HEK293T (cell line): ENCODE data around the gene DSTYK.

Source experiments
- CTCF ChIA-PET: fragments of 350-600 bp; formaldehyde crosslinking; extraction: SDS; loops from one replicate; lab custom pipeline; 2021; ENCODE audit warnings: antibody characterized with exemption, inconsistent platforms; lab: Yijun Ruan, JAX
- POLR2A ChIA-PET: fragments of 350-600 bp; formaldehyde crosslinking; extraction: SDS; loops from one replicate; lab custom pipeline; 2020; ENCODE audit warnings: antibody characterized with exemption, inconsistent platforms; lab: Yijun Ruan, JAX
- DNase-seq: peaks from one replicate; pipeline ENCODE4 v3.0.0; 2012; ENCODE audit warnings: mixed read lengths; ENCODE audit errors: extremely low spot score
- ARNT ChIP-seq: fragments of 450-650 bp; IDR thresholded peaks from 2 replicates; pipeline ENCODE4 v1.6.1; 2017; ENCODE audit warnings: mild to moderate bottlenecking
- BHLHE40 ChIP-seq: fragments of 450-650 bp; IDR thresholded peaks from 2 replicates; pipeline ENCODE4 v1.6.1; 2016; ENCODE audit warnings: mild to moderate bottlenecking, moderate library complexity, borderline replicate concordance
- CTBP1 ChIP-seq: fragments of 450-650 bp; IDR thresholded peaks from 2 replicates; pipeline ENCODE4 v1.6.1; 2016; ENCODE audit warnings: borderline replicate concordance
- ELF4 ChIP-seq: fragments of 450-650 bp; IDR thresholded peaks from 2 replicates; pipeline ENCODE4 v1.6.1; 2017; ENCODE audit warnings: antibody characterized with exemption
- FOXA1 ChIP-seq: fragments of 450-650 bp; IDR thresholded peaks from 2 replicates; pipeline ENCODE4 v1.6.1; 2016; ENCODE audit warnings: mild to moderate bottlenecking
- FOXK2 ChIP-seq: fragments of 450-650 bp; IDR thresholded peaks from 2 replicates; pipeline ENCODE4 v1.6.1; 2016; ENCODE audit warnings: mild to moderate bottlenecking
- FOXM1 ChIP-seq: fragments of 450-650 bp; IDR thresholded peaks from 2 replicates; pipeline ENCODE4 v1.6.1; 2017; ENCODE audit warnings: mild to moderate bottlenecking, borderline replicate concordance
- HDGF ChIP-seq: fragments of 450-650 bp; IDR thresholded peaks from 2 replicates; pipeline ENCODE4 v1.6.1; 2017; ENCODE audit warnings: antibody characterized with exemption, borderline replicate concordance
- L3MBTL2 ChIP-seq: fragments of 450-650 bp; conservative IDR thresholded peaks from 2 replicates; pipeline ENCODE4 v1.6.1; 2016; ENCODE audit warnings: mild to moderate bottlenecking
- LEF1 ChIP-seq: fragments of 450-650 bp; IDR thresholded peaks from 2 replicates; pipeline ENCODE4 v1.6.1; 2017; ENCODE audit warnings: mild to moderate bottlenecking, borderline replicate concordance
- NFRKB ChIP-seq: fragments of 450-650 bp; IDR thresholded peaks from 2 replicates; pipeline ENCODE4 v1.6.1; 2016; ENCODE audit warnings: mild to moderate bottlenecking, moderate library complexity
- SP1 ChIP-seq: fragments of 450-650 bp; IDR thresholded peaks from 2 replicates; pipeline ENCODE4 v1.6.1; 2017
- SUZ12 ChIP-seq: fragments of 450-650 bp; IDR thresholded peaks from 2 replicates; pipeline ENCODE4 v1.6.1; 2016; ENCODE audit warnings: mild to moderate bottlenecking
- TARDBP ChIP-seq: fragments of 450-650 bp; IDR thresholded peaks from 2 replicates; pipeline ENCODE4 v1.6.1; 2016
- ZNF384 ChIP-seq: fragments of 450-650 bp; IDR thresholded peaks from 2 replicates; pipeline ENCODE4 v1.6.1; 2016
- TF ChIP-seq, protein P1 (sequence below): fragments of 450-650 bp; IDR thresholded peaks from 2 replicates; pipeline ENCODE4 v1.6.1; 2016

DSTYK gene

GRCh38 chr1:205147191-205147835 lies 64.2 kb downstream of the DSTYK start:
- CTCF ChIA-PET = no interaction called here
- POLR2A ChIA-PET = no interaction called here
- no peak for DNase-seq
- TF ChIP-seq L3MBTL2 = no peak
- no peak for TF ChIP-seq FOXA1
- no peak for TF ChIP-seq CTBP1
- TF ChIP-seq ELF4 = no peak
- no peak for TF ChIP-seq SP1
- TF ChIP-seq TARDBP = no peak

GRCh38 chr1:205144751-205145150 lies 66.8 kb downstream of the DSTYK start:
- ChIA-PET POLR2A (no interaction called here), CTCF (interaction anchor here (0.7 to 0.9 kb wide), 3 partner anchors 20 to 156 kb away, joined by 3 to 4 read pairs (median 3); no protein-coding TSS in a partner anchor)
- TF ChIP-seq FOXA1 (no peak), SP1 (no peak), NFRKB (no peak), SUZ12 (no peak)
- DNase-seq = no peak

GRCh38 chr1:205144046-205144720 lies 67.3 kb downstream of the DSTYK start:
- ChIA-PET POLR2A (no interaction called here), CTCF (interaction anchor here (0.7 to 0.9 kb wide), 3 partner anchors 20 to 155 kb away, joined by 3 to 4 read pairs (median 3); no protein-coding TSS in a partner anchor)
- DNase-seq = no peak
- no peak for TF ChIP-seq L3MBTL2

DNA sequence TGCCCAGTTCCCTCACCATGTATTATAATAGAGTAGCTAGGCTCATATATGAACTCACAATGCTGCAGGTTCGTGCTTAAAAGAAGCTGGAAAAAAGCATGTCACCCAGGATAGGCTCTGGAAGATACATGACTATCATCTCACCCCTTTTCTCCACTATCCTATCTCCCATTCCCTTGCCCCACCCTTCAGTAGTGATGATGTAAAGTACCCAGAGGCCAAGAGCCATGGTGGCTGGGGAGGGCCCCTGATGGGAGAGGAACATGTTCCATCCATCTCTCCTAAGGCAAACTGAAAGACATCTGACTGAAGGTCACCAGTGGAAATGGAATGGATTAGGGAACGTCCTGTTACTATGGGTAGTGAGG lies 69.4 kb downstream of the DSTYK start:
- TF ChIP-seq L3MBTL2 (no peak), LEF1 (no peak), SUZ12 (no peak), ZNF384 (no peak), BHLHE40 (no peak), NFRKB (no peak), HDGF (no peak), FOXA1 (no peak), ARNT (no peak), SP1 (no peak), CTBP1 (no peak), ELF4 (no peak)
- TF ChIP-seq, protein P1, sequence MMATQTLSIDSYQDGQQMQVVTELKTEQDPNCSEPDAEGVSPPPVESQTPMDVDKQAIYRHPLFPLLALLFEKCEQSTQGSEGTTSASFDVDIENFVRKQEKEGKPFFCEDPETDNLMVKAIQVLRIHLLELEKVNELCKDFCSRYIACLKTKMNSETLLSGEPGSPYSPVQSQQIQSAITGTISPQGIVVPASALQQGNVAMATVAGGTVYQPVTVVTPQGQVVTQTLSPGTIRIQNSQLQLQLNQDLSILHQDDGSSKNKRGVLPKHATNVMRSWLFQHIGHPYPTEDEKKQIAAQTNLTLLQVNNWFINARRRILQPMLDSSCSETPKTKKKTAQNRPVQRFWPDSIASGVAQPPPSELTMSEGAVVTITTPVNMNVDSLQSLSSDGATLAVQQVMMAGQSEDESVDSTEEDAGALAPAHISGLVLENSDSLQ = no peak
- POLR2A ChIA-PET = interaction anchor here (0.7 kb wide), 1 partner anchor 19 kb away, joined by 3 read pairs; no protein-coding TSS in a partner anchor
- CTCF ChIA-PET = interaction anchor here (1.0 to 2.3 kb wide), 4 partner anchors 9 to 153 kb away, joined by 3 to 21 read pairs (median 4); no protein-coding TSS in a partner anchor
- no peak for DNase-seq

DNA sequence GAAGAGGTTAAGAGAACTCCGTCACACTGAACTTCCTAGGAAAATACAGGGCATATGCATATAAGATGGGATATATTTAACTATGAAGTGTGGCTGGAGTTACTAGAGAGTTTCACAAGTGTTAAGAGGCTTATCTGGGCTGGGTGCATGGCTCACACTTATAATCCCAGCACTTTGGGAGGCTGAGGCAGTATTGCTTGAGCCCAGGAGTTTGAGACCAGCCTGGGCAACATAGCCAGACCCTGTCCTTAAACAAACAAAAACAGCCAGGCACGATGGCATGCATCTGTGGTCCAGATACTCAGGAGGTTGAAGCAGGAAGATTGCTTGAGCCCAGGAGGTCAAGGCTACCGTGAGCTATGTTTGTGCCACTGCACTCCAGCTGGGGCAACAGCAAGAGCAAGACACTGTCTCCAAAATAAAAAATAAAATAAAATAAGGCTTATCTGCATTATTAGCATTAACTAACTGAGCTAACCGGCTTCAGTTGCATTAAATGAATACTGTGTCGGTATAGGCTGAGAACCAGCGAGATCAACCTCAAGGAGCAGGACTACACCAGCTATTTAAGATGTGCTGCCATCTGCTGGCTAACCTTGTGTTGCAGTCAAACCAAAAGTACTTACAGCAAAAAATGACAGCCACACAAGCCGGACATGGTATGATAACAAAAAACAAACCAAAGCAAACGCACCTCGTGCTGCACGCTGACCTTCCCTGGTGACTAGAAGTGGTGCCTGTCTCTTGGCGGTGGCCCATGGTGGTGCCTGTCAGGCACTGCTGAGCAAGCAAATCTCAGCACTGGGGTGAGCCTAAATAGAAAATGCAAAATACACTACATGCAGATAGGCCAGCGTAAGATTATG lies 70.0 kb downstream of the DSTYK start:
- peak; percentile 88 for DNase-seq
- POLR2A ChIA-PET = interaction anchor here (0.7 to 1.4 kb wide), 2 partner anchors 19 to 21 kb away, joined by 3 read pairs; no protein-coding TSS in a partner anchor
- CTCF ChIA-PET = interaction anchor here (0.6 to 2.3 kb wide), 15 partner anchors 9 to 300 kb away, joined by 3 to 21 read pairs (median 4); partner anchors contain the start of gene TMCC2
- TF ChIP-seq FOXK2 (no peak), SUZ12 (no peak), BHLHE40 (no peak), NFRKB (no peak), ELF4 (no peak), HDGF (no peak), LEF1 (no peak), FOXM1 (no peak), SP1 (no peak), CTBP1 (no peak), FOXA1 (no peak), TARDBP (no peak), ZNF384 (no peak)
- TF ChIP-seq, protein P1 = no peak

- ChIA-PET CTCF (interaction anchor here (2.3 kb wide), 1 partner anchor 11 kb away, joined by 21 read pairs; no protein-coding TSS in a partner anchor), POLR2A (no interaction called here)
- DNase-seq = no peak
- TF ChIP-seq NFRKB = no peak
- TF ChIP-seq FOXK2 = no peak
- TF ChIP-seq FOXA1 = no peak
- TF ChIP-seq ZNF384 = no peak
Observed at GRCh38 chr1:205140113-205140512, 71.4 kb downstream of the DSTYK start.
